VCaP (cell line): ENCODE measurements around the gene TBC1D22A.
A peak's percentile ranks its signal among the peaks of the same experiment; 100 is the strongest.

Source experiments
- H3K27ac ChIP-seq: fragments of 450-650 bp; 2 replicates; pipeline ENCODE4 v1.5.1; 2017
- CTCF ChIP-seq: fragments of 450-650 bp; conservative IDR thresholded peaks from 2 replicates; pipeline ENCODE4 v1.5.1; 2017; ENCODE audit warnings: mild to moderate bottlenecking, moderate library complexity

The TBC1D22A gene

GRCh38 chr22:46869329-46869728 lies 106.9 kb downstream of the TBC1D22A start:
- TF ChIP-seq CTCF, result no peak
- H3K27ac ChIP-seq, result no peak overlapping the region

- TF ChIP-seq CTCF, result no peak
- peak overlapping the region; percentile 23; the same call in 1 of the 2 replicates for H3K27ac ChIP-seq
Observed at GRCh38 chr22:46869831-46870441, 107.5 kb downstream of the TBC1D22A start.

GRCh38 chr22:46871826-46872225 lies 109.4 kb downstream of the TBC1D22A start:
- no peak overlapping the region for H3K27ac ChIP-seq

GRCh38 chr22:46875089-46875488 lies 112.6 kb downstream of the TBC1D22A start:
- TF ChIP-seq CTCF, result no peak
- no peak overlapping the region for H3K27ac ChIP-seq

More at GRCh38 chr22:46871826-46872225, 109.4 kb downstream of the TBC1D22A start:
- no peak for TF ChIP-seq CTCF

GRCh38 chr22:46876357-46876934 lies 114.0 kb downstream of the TBC1D22A start:
- TF ChIP-seq CTCF, result no peak
- no peak overlapping the region for H3K27ac ChIP-seq

- TF ChIP-seq CTCF, result no peak
- no peak overlapping the region for H3K27ac ChIP-seq
Observed at GRCh38 chr22:46878191-46878948, 115.9 kb downstream of the TBC1D22A start.

GRCh38 chr22:46879083-46879482 lies 116.6 kb downstream of the TBC1D22A start:
- TF ChIP-seq CTCF, result no peak
- H3K27ac ChIP-seq, result no peak overlapping the region
